NCI-H2196 treated with DMSO at 0.1 percent for 48 hours (cell line): ENCODE data around the gene LEMD2.

ENCODE experiments used
- DNase-seq: peaks from one replicate; lab custom pipeline; 2025; ENCODE audit not compliant: unreplicated experiment; lab: John Stamatoyannopoulos, UW

Gene LEMD2

DNA sequence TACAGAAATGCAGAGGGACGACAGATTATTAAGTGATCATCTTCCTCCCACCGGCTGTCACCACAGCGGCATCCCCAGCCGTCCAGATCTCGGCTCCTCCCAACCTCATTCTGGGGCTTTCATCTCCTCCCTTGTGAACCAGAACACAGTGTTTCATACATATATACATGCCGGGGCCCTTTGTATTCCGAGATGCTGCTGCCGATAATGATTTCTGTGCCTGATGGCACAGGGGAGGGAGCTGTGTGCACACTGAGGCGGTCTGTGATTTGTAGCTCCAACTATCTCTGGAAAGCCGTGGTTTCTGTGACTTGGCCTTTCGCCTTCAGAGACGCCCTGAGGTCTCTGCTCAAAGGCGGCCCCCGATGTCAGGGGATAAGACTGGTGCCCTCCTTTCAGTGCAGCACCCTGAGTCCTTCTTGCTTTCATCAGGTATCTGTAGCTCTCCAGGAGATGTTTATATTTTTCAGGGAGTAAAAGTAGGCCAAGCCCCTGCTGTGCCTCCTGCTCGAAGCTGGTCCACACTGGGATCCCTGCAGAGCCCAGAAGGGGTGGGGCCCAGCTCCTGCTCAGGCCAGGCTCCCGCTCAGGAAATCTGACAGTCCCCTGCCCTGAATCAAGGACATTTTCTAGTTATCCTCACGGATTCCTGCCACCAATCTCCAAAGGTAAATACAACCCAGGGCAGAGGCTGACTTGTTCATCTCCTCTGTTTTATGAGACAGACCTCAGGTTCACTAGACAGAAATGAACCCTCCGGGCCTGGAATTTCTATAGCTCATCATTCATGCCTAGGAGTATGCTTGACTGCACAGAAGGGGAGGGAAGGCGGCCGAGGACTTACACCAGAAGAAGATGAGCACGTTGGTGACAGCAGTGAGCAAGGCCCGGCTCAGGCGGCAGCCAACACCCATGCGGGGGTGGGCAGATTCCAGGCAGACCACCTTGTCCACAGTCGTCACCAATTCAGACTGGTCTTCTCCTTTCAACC, 11.2 kb downstream of the LEMD2 start:
- no peak for DNase-seq

GRCh38 chr6:33776764-33777163, 12.2 kb downstream of the LEMD2 start:
- DNase-seq = no peak

- DNase-seq = no peak
Observed at GRCh38 chr6:33776186-33776585, 12.7 kb downstream of the LEMD2 start.

DNA sequence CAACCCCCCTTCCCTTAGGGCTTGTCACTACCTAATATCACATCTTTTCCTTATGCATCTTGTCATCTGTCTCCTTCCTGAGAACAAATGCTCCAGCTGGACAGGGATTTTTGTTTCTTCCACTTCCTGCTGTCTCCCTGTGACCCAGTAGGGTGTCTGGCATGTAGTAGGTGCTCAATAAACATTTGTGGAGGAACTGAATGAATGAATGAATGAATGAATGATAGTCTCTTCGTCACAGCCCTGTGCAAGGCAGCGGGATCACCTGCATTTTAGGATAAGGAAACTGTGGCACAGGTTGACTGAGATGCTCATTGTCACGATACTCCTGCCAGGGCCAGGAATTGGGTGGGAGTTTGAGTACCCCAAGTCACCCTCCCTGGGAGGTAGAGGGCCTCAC, 14.2 kb downstream of the LEMD2 start:
- no peak for DNase-seq

DNA sequence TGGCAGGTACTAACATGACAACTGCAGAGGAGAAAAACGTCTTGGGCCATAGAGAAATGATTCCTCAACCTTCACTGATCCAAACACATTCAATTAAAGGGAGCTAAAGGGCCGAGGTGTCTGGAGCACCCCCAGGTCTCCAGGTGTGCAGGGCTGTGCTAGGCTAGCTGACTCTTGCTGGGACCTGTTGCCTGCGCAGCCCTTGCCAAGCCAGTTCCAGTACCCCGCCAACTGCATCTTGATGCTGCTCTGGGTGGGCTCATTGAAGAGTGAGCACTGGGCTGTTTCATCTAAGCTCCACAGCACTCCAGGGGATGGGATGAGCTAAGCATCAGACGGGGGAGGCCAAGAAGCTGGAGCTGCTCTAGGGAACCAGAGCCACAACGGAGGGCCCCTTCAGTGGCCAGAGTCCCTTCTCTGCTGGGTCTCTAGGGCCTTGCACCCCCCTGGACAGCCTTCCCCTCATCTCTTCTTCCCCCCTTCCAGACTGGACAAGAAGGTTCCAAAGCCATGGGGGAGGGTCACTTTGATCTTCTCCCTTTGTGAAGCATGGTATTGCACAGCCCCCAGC, 15.9 kb downstream of the LEMD2 start:
- no peak for DNase-seq

- no peak for DNase-seq
Observed at GRCh38 chr6:33772082-33772830, 16.7 kb downstream of the LEMD2 start.

DNA sequence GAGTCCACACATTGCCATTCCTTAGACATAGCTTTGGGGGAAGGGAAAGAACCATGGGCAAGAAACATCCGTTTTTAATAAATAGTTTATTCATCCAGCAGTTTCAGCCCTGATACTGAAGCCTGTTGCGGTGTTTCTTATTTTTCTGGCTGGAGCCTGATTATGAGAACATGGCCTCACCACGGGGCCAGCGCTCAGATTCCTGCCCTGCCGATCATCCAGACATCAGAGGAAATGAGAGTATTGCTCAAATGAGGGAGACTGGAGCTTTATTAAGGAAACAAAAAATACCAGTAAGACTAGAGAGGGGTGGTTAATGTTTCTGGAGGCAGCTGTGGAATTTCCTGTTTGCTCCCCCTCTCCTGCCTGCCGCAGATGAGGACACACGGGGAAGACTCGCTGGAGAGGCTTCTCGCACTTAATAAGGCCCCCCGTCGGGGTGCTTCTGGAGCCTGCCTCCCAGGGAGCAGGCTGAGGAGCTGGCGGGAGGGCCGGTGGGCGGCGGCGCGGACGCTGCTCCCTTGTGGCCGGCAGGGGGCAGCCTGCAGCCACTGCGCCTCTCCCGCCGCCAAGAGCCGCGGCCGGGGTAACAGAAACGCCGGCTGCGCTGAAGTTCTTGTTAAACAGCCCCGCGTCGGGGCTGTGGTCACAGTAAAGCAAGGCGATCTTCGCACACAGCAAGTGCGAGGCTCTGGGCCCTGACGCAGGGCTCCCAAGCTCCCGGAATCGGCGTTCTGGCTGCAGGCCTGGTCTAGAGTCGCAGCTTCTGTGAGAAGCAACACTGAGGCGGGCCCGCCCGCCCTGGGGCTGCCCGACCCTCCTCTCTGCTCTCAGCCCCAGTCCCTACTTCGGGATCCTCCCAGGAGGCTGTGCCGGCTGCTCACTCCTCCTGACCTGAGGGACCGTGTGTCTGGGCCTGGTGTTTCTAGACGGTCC, 17.5 kb downstream of the LEMD2 start:
- DNase-seq = no peak

DNA sequence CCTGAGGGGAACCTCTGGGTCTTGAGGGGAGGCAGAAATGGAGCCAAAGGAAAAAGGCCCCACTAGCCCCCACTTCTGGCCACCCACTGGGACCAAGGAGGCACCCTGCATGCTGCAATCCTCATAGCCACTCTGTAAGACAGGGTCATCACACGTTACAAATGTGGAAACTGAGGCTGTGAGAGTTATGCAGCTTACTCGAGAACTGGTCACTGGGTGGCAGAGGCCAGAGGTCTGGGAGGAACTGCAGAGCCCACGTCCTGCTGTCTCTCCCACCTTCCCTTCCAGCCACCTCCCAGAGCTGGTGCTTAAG, 18.1 kb downstream of the LEMD2 start:
- DNase-seq = no peak

GRCh38 chr6:33770124-33770832, 18.7 kb downstream of the LEMD2 start:
- DNase-seq = no peak

DNA sequence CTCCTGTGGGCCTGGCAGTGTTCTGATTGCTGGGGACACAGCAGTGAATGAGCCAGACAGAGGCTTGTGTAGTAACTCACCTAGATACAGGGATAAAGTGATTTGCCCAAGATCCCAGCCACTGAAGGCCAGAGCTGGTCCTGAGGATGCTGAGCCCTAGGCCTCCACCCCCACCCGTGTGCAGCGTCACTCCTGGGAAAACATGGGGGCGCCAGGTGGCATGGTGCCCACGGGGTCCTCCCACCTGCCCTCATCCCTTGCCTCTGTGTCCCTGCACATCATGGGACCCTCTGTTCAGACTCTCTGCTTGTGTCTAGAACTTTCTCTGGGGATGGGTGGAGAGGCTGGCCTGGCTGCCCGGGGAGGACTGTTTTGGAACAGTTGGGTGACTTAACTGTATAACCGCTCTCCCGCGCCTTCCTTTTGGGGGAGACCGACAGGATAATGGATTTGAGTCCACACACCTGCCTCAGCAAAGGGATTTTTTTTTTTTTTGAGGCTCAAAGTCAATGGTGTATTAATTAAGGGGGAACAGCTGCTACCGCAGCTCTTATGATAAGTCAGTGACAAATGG, 19.6 kb downstream of the LEMD2 start:
- no peak for DNase-seq

DNA sequence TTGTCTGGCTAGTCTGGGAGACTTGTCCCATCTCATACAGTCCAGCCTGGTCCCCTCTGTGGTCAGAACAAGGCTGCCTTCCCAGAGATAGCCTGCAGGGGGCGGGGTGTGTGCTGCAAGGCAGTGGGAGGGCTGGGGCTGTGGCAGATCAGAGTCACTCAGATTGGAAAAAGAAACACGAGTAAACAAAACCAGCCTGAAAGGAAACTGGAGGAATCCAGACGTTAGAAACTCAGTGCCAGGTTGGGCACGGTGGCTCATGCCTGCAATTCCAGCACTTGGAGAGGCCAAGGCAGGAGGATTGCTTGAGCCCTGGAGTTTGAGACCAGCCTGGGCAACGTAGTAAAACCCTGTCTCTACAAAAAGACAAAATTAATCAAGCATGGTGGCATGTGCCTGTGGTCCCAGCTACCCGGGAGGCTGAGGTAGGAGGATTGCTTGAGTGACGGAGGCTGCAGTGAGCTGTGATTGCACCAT, 20.2 kb downstream of the LEMD2 start:
- DNase-seq = peak; percentile 64

DNA sequence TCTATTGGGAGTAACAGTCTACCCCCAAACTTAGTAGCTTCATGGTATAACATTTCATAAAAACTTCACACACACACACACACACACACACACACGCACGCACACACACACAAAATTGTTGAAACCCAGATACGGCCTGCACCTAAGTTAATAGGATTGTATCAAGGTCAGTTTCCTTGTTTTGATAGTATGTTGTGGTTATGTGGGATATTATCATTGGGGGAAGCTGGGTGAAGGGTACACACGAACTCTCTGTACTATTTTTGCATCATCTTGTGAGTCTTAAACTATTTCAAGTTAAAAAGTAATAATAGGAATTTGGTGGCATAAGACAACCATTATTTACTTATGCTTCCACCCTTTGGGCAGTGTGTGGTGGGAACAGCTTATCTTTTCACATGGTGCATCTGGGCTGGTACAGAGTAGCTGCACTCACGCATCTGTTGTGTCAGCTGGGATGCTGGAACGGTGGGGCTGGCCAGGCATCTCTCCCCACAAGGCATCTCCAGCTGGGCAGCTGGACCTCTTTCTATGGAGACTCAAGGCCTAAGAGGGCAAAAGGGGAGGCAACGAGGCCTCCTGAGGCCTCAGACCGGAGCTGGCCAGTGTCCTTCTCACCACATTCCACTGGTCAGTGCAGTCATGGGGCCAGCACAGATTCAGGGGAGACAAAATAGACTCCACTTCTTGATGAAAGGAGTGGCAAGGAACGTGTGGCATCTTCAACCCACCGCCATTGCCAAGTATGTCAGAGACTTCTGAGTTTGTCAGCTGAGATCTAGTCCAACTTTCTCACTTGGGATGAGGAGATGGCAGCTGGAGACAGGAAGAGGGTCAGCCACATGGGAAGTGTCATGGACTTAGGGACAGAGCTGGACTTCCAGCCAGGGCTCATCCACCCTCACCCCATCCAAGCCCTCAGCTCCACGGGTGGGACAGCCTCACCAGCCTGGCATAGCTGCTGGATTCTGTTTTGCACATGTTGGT, 21.7 kb downstream of the LEMD2 start:
- DNase-seq = no peak

DNA sequence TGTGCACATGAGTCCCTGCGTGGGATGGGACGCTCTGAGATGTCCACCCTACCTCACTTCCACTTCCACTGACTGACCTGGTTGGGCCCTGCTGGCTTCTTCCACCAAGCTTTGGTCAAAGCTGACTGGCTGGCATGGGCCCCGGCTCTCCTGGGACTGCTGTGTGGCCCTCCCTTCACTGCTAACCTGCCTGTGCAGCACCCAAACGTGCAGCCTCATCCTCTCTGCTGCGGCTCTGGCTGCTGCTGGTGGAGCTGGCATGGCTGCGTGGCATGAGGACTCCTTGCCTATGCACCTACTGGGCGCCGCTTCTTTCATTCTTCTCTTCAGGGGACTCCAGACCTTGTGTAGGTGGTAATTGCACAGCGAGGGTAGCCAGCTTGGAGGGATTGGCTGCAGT, 23.6 kb downstream of the LEMD2 start:
- DNase-seq = no peak

DNA sequence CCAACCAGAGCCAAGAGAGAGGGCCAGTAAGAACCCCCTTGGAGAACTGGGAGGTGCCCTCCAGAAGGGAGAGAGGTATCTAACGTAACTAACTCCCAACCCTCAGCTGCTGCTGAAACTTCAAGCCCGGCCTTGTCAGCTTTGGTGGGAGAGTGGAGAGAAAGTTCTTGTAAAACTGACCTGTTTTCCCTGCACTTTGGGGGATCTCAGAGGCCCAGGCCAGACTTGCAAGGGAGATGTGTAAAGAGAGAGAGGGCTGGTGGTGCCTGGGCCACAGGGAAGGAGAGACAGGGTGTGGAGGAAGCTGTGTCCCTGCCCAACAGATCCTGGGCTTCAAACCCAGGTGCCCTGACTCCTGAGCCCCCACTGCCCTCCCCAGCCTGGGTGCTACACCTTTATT, 24.9 kb downstream of the LEMD2 start:
- DNase-seq = no peak

DNA sequence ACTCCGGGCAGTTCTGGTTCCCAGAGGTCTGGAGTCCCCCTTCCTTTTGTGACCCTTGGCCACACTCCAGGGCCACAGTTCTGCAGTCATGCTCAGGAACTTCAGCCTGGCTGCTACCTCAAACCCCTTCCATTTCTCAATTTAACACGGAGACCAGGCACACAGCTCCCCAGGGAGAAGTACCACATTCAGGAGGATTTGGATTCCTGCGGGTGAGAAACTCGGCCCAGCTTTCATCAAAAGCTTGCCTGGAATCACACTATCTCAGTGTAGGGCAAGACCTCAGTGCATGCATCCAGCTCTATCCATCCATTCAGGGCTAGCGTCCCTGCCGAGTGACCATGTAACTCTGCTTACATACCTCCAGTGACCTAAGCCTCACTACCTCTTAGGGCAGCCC, 25.4 kb downstream of the LEMD2 start:
- no peak for DNase-seq

- DNase-seq = no peak
Observed at GRCh38 chr6:33762713-33763112, 26.2 kb downstream of the LEMD2 start.

GRCh38 chr6:33761922-33762629, 26.9 kb downstream of the LEMD2 start:
- peak; percentile 68 for DNase-seq

DNA sequence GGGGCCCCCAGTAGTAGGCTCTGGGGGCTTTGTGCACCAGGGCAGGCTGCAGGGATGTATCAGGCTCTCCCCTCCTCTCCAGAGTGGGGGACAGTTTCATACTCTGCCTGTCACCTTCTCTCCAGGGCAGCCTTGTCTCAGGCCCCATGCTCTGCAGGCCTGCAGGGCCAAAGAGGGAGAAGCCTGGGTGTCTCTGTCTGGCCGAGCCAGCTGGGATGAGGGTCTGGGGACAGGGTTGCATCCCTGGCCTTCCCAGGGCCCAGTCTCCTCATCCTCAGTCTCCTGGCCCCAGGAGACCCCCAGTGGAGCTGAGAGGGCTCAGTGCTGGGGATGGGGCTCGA, 27.4 kb downstream of the LEMD2 start:
- no peak for DNase-seq
